Activated CD4-positive, alpha-beta memory T cell treated with anti-CD3 and anti-CD28 coated beads, Interleukin-2, amount 10 ng/mL, durations not matched to agents 7 days and 5 days (primary cell): ENCODE measurements around the gene F7. TPM values are rescaled to one million over a fixed set of nuclear protein-coding genes. Genes with fewer than 3 reads are reported as not detected.

Experiments
- CTCF ChIA-PET: fragments of 350-600 bp; sonication (Branson Sonifier 250); formaldehyde crosslinking; loops from one replicate; lab custom pipeline; 2021; ENCODE audit warnings: antibody characterized with exemption, inconsistent platforms; lab: Charles Lee
- POLR2A ChIA-PET: fragments of 350-600 bp; sonication (Branson Sonifier 250); formaldehyde crosslinking; loops from one replicate; lab custom pipeline; 2021; ENCODE audit warnings: antibody characterized with exemption; lab: Charles Lee
- DNase-seq: peaks from one replicate; pipeline ENCODE4 v3.0.0-alpha.2; 2020
- H3K27ac Mint-ChIP-seq: one replicate; pipeline ENCODE4 v1.8.0; 2021; ENCODE audit warnings: mild to moderate bottlenecking, mixed read lengths
- H3K27me3 Mint-ChIP-seq: one replicate; pipeline ENCODE4 v1.8.0; 2021; ENCODE audit warnings: mixed read lengths
- H3K36me3 Mint-ChIP-seq: one replicate; pipeline ENCODE4 v1.8.0; 2021; ENCODE audit warnings: low read depth, mixed read lengths
- H3K4me1 Mint-ChIP-seq: one replicate; pipeline ENCODE4 v1.8.0; 2021; ENCODE audit warnings: mixed read lengths
- H3K4me3 Mint-ChIP-seq: one replicate; pipeline ENCODE4 v1.8.0; 2021; ENCODE audit warnings: mild to moderate bottlenecking, mixed read lengths
- H3K9me3 Mint-ChIP-seq: one replicate; pipeline ENCODE4 v1.8.0; 2021; ENCODE audit warnings: mixed read lengths
- total RNA-seq, 2 experiments: library from RNA; stranded (reverse); gene quantifications; one replicate each; pipeline ENCODE4 v1.2.3, GENCODE V29; 2021

Gene F7
- total RNA-seq, 2 experiments from 2014 or later = not detected

- Mint-ChIP-seq H3K4me3 (no peak overlapping the region), H3K4me1 (peaks cover 4% of the 10 kb centered on the region), H3K36me3 (no peaks in the 10 kb centered on the region), H3K27me3 (peaks cover 25% of the 10 kb centered on the region), H3K9me3 (no peaks in the 10 kb centered on the region), H3K27ac (no peak overlapping the region)
- ChIA-PET CTCF (no interaction called here), POLR2A (no interaction called here)
- DNase-seq = no peak
These were observed 20.1 kb downstream of the F7 start for GRCh38 chr13:113125506-113126264.

DNA sequence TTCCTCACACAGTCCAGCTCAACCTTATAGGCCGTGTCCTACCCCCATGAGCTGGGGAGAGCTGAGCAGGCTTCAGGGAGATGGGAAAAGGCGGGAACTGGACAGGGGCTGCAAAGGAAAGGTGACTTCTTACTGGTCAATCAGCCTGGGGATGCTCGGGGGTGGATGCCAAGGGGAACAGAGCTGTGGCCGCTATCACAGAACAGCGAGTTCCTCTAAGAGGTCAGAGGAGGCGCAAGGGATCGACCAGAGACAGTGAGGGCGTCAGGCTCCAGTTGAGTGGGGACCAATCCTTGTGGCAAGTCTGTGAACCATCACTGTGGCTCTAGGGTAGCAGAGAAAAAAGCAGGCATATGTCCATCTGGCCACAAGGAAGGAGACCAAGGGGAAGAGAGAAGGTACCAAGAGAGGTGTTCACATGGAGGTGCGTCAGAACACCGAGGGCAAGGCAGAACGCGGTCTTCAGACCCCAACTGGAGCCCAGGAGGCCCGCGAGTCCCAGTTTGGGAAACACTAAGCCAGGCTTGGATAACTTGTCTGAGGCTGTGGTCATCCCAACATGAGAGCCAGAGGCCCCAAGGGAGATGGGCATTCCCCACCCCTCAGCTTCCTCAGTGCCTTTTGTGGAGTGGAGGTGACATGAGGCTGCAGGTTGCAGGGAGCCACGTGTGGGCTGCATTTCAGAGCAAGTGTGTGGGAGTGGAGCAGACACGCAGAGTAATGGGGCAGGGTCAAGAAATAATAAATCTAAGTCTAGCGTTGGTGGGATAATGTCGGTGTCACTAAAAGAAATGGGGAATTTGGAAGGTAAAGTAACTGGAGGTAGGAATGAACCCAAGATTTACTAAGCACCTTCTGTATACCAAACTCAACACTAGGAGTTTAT lies 20.9 kb downstream of the F7 start:
- H3K27ac Mint-ChIP-seq = no peak overlapping the region
- no peaks in the 10 kb centered on the region for H3K36me3 Mint-ChIP-seq
- DNase-seq = no peak
- ChIA-PET POLR2A (no interaction called here), CTCF (no interaction called here)
- peaks cover 29% of the 10 kb centered on the region for H3K27me3 Mint-ChIP-seq
- no peaks in the 10 kb centered on the region for H3K9me3 Mint-ChIP-seq
- H3K4me3 Mint-ChIP-seq = no peak overlapping the region
- H3K4me1 Mint-ChIP-seq = peaks cover 4% of the 10 kb centered on the region

DNA sequence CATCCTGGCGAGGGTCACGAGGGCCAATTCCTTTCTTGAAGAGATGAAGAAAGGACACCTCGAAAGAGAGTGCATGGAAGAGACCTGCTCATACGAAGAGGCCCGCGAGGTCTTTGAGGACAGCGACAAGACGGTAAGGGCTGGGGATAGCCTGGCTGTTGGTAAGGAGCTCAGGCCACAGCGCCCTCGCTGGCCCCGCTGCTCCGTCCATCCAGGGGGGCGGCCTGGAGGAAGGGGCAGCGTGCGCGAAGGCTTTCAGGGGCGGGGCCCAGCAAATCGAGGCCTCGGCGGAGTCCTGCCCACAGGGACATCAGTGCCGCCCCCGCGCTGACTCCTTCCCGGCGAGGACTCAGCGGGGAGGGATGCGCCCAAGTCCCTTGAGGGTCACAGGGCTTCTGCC lies 23.9 kb downstream of the F7 start:
- Mint-ChIP-seq H3K36me3 (no peaks in the 10 kb centered on the region), H3K9me3 (no peaks in the 10 kb centered on the region), H3K27me3 (peaks cover 53% of the 10 kb centered on the region), H3K4me1 (peaks cover 4% of the 10 kb centered on the region), H3K27ac (no peak overlapping the region), H3K4me3 (no peak overlapping the region)
- ChIA-PET CTCF (no interaction called here), POLR2A (no interaction called here)
- no peak for DNase-seq

GRCh38 chr13:113129921-113130750 lies 24.5 kb downstream of the F7 start:
- Mint-ChIP-seq H3K27me3 (peaks cover 53% of the 10 kb centered on the region), H3K36me3 (no peaks in the 10 kb centered on the region), H3K4me3 (no peak overlapping the region), H3K4me1 (peaks cover 4% of the 10 kb centered on the region), H3K9me3 (no peaks in the 10 kb centered on the region), H3K27ac (no peak overlapping the region)
- ChIA-PET POLR2A (no interaction called here), CTCF (no interaction called here)
- DNase-seq = no peak

DNA sequence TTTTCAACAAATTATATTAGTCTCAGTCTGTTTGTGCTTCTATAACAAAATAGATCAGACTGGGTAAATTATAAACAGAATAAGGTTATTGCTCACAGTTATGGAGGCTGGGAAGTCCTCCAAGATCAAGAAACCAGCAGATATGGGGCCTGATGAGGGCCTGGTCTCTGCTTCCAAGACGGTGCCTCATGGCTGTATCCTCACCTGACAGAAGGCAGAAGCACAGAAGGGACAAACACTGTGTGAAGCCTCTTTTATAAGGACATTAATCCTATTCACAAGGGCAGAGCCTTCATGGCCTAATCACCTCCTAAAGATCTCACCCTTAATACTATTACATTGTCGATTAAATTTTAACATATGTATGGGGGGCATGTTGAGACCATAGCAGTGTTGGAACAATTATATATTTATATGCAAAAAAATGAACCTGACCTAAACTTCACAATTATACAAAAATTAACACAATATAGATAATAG lies 29.7 kb downstream of the F7 start:
- H3K27ac Mint-ChIP-seq = no peak overlapping the region
- no peak for DNase-seq
- ChIA-PET CTCF (no interaction called here), POLR2A (no interaction called here)
- peaks cover 43% of the 10 kb centered on the region for H3K27me3 Mint-ChIP-seq
- no peak overlapping the region for H3K4me3 Mint-ChIP-seq
- no peaks in the 10 kb centered on the region for H3K36me3 Mint-ChIP-seq
- H3K4me1 Mint-ChIP-seq = no peaks in the 10 kb centered on the region
- H3K9me3 Mint-ChIP-seq = no peaks in the 10 kb centered on the region

DNA sequence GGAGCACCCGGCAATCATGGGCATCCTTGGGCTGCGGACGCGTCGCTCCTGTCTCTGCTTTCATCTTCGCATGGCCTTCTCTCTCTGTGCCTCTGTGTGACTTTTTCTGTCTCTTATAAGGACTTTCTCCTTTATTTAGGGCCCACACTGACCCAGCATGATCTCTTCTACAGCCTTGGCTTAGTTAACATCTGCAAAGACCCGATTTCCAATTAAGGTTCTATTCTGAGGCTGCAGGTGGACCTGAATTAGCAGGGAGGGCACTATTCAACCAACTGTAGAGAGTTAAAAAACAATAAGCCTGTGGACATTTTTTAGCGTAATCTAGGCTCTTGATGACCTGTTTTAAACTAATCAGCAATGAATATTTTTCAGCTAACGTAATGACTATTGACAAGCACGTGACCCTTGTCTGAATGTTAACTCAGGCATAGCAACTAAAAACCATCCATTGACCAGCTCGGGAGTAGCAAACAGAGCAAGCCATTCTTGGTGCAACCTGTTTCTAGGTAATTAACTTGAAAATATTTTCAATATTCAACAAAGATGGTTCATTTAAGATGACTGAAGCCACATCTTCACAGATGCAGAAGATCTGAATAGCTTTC lies 32.2 kb downstream of the F7 start:
- no peaks in the 10 kb centered on the region for H3K4me1 Mint-ChIP-seq
- ChIA-PET CTCF (no interaction called here), POLR2A (no interaction called here)
- DNase-seq = no peak
- peaks cover 30% of the 10 kb centered on the region for H3K27me3 Mint-ChIP-seq
- no peaks in the 10 kb centered on the region for H3K9me3 Mint-ChIP-seq
- no peaks in the 10 kb centered on the region for H3K36me3 Mint-ChIP-seq
- H3K27ac Mint-ChIP-seq = no peak overlapping the region
- no peak overlapping the region for H3K4me3 Mint-ChIP-seq

DNA sequence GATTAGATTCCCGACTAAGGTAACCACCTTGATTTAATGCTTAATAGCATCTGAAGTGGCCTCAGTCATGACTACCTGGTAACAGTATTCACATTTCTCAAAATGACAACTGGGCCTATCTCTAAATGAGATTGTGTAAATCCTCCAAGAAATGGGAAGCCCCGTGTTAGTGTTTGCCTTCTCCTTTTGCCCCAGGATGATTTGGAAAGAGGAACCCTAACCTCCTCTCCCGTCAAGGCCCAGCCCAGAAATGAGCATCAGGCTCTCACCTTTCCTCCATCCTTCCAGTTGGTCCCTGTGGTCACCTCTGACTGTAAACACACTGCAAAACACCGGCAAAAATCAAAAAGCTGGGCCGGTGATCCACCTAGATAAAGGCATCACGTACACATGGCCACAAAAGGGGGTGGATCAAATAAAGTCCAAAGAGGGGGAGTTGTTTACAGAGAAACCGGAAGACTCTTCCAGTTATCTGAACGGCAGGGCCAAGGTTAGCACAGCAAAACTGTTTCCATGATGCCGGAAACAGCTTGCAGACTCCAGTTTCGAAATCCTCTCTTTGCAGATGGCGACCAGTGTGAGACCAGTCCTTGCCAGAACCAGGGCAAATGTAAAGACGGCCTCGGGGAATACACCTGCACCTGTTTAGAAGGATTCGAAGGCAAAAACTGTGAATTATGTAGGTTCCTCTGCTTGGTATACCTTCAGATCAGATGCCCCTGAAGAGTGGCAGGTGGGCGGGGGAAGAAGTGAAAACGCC lies 33.4 kb downstream of the F7 start:
- Mint-ChIP-seq H3K27ac (no peak overlapping the region), H3K36me3 (no peaks in the 10 kb centered on the region), H3K27me3 (peaks cover 20% of the 10 kb centered on the region), H3K4me1 (no peaks in the 10 kb centered on the region), H3K4me3 (no peak overlapping the region), H3K9me3 (no peaks in the 10 kb centered on the region)
- POLR2A ChIA-PET = no interaction called here
- CTCF ChIA-PET = no interaction called here
- DNase-seq = no peak

DNA sequence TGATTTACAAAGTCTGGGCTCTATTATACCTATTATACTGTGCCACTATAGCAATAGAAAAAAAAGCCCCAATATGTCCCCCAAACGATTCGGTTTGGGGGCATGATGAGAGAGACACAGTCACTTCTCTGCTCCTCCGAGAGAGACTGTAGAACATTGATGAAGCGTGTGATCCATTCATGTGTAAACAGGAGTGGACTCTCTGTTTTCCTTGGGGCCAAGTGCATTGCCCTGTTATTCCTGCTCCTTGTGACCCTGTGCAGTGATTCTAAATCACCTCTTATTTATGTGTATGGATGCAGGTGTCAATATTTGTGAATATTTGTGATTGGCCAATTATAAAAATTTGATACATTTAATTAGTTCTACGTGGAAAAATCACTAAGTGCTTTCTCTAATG lies 34.0 kb downstream of the F7 start:
- Mint-ChIP-seq H3K4me3 (no peak overlapping the region), H3K4me1 (no peaks in the 10 kb centered on the region), H3K9me3 (no peaks in the 10 kb centered on the region), H3K36me3 (no peaks in the 10 kb centered on the region), H3K27me3 (peaks cover 15% of the 10 kb centered on the region), H3K27ac (no peak overlapping the region)
- DNase-seq = no peak
- CTCF ChIA-PET = no interaction called here
- POLR2A ChIA-PET = no interaction called here

GRCh38 chr13:113140677-113141600 lies 35.3 kb downstream of the F7 start:
- ChIA-PET CTCF (no interaction called here), POLR2A (no interaction called here)
- H3K9me3 Mint-ChIP-seq = peaks cover 4% of the 10 kb centered on the region
- peaks cover 13% of the 10 kb centered on the region for H3K27me3 Mint-ChIP-seq
- no peak overlapping the region for H3K27ac Mint-ChIP-seq
- no peak for DNase-seq
- no peak overlapping the region for H3K4me3 Mint-ChIP-seq
- H3K36me3 Mint-ChIP-seq = no peaks in the 10 kb centered on the region
- no peaks in the 10 kb centered on the region for H3K4me1 Mint-ChIP-seq

DNA sequence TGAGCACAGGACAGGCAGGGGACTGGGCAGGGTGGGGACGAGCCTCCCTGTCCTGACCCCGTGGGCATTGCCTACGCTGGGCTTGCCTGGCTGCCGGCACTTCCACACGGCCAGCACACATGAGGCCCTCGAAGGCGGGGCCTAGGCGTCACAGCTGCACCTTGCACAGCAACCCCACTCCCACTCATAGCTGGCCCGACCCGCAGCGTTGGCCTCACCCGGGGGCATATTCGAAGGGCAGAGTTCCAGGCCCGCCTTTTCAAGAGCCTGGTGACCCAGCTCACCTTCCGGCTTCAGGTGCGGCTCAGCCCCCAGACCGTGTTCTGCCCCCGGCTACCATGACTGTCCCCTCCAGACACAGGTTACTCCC lies 36.0 kb downstream of the F7 start:
- CTCF ChIA-PET = no interaction called here
- POLR2A ChIA-PET = no interaction called here

DNA sequence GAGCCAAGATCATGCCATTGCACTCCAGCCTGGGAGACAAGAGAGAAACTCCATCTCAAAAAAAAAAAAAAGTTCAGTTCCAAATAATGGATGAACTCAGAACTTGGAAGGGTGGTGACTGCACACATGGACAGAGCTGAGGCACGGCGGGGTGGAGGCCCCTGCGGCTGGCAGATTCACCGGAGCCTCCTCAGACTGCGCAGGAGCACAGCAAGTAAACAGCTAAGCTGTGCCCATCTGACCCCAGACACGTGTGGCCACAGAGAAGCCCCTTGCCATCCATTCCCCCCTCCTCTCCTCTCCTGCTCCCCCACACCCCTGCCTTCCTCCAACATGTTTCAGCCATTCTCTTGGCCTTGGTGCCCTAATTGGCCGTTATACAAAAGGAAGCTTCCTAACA lies 37.3 kb downstream of the F7 start:
- peaks cover 6% of the 10 kb centered on the region for H3K27me3 Mint-ChIP-seq
- H3K36me3 Mint-ChIP-seq = no peaks in the 10 kb centered on the region
- no peak for DNase-seq
- CTCF ChIA-PET = interaction anchor here (0.9 kb wide), 1 partner anchor 20 kb away, joined by 9 read pairs; no protein-coding TSS in a partner anchor
- no peak overlapping the region for H3K27ac Mint-ChIP-seq
- H3K4me3 Mint-ChIP-seq = no peak overlapping the region
- POLR2A ChIA-PET = no interaction called here
- peaks cover 4% of the 10 kb centered on the region for H3K9me3 Mint-ChIP-seq
- H3K4me1 Mint-ChIP-seq = no peaks in the 10 kb centered on the region

More for the DNA sequence above, 36.0 kb downstream of the F7 start:
- DNase-seq = no peak
- Mint-ChIP-seq H3K27ac (no peak overlapping the region), H3K4me3 (no peak overlapping the region), H3K27me3 (peaks cover 11% of the 10 kb centered on the region), H3K9me3 (peaks cover 4% of the 10 kb centered on the region), H3K36me3 (no peaks in the 10 kb centered on the region), H3K4me1 (no peaks in the 10 kb centered on the region)
